Keratinocyte (primary cell): ENCODE measurements around the gene TMEM256. TPM values are rescaled to one million over a fixed set of nuclear protein-coding genes. Genes with fewer than 3 reads are reported as not detected.

Experiments used
- DNase-seq: peaks from one replicate; pipeline ENCODE4 v3.0.0-alpha.2; 2011; ENCODE audit warnings: low read depth, missing footprints, low spot score
- FAIRE-seq: peaks from 2 replicates; lab custom pipeline; 2011; peaks lifted over from hg19 to GRCh38; lab: Jason Lieb, UNC
- H2AFZ ChIP-seq: 2 replicates; pipeline ENCODE4 v1.6.0; 2012; ENCODE audit warnings: low read length, control low read depth, inconsistent platforms; ENCODE audit not compliant: control insufficient read depth
- H3K27ac ChIP-seq: 2 replicates; pipeline ENCODE4 v1.5.1; 2011; ENCODE audit warnings: low read length; ENCODE audit not compliant: control insufficient read depth, insufficient read depth
- H3K27me3 ChIP-seq: 3 replicates; pipeline ENCODE4 v1.6.0; 2011; ENCODE audit warnings: low read length; ENCODE audit not compliant: control insufficient read depth, insufficient read depth; ENCODE audit errors: extremely low read depth
- H3K36me3 ChIP-seq, 2 experiments: 2 replicates in 1 of 2; 3 replicates in 1 of 2; pipeline ENCODE4 v1.5.1; 2011; ENCODE audit warnings: low read length in 2 of 2, mild to moderate bottlenecking in 1 of 2; ENCODE audit not compliant: control insufficient read depth in 2 of 2, insufficient read depth in 2 of 2; ENCODE audit errors: extremely low read depth in 1 of 2
- H3K4me1 ChIP-seq: 3 replicates; pipeline ENCODE4 v1.5.1; 2011; ENCODE audit warnings: low read length; ENCODE audit not compliant: control insufficient read depth, insufficient read depth; ENCODE audit errors: extremely low read depth
- H3K4me2 ChIP-seq: 3 replicates; pipeline ENCODE4 v1.6.0; 2011; ENCODE audit warnings: low read depth, low read length; ENCODE audit not compliant: control insufficient read depth, insufficient read depth; ENCODE audit errors: extremely low read depth
- H3K4me3 ChIP-seq, 3 experiments: fragments of 200-600 bp in 1 of 3; sonication (generic) in 1 of 3; 2 replicates in 2 of 3; 3 replicates in 1 of 3; pipeline ENCODE4 v1.5.1; 2011 to 2016; ENCODE audit warnings: low read length in 3 of 3, mild to moderate bottlenecking in 3 of 3, control low read depth in 2 of 3, inconsistent platforms in 1 of 3, low read depth in 1 of 3, mixed read lengths in 1 of 3, mixed run types in 1 of 3, moderate library complexity in 1 of 3; ENCODE audit not compliant: control insufficient read depth in 2 of 3, insufficient read depth in 2 of 3; ENCODE audit errors: extremely low read depth in 1 of 3
- H3K79me2 ChIP-seq: 2 replicates; pipeline ENCODE4 v1.6.0; 2012; ENCODE audit warnings: low read length; ENCODE audit not compliant: control insufficient read depth, insufficient read depth
- H3K9ac ChIP-seq: 3 replicates; pipeline ENCODE4 v1.6.0; 2011; ENCODE audit warnings: low read length; ENCODE audit not compliant: control insufficient read depth, insufficient read depth; ENCODE audit errors: extremely low read depth
- H3K9me1 ChIP-seq: 3 replicates; pipeline ENCODE4 v1.6.0; 2011; ENCODE audit warnings: low read length; ENCODE audit not compliant: control insufficient read depth, insufficient read depth; ENCODE audit errors: extremely low read depth
- H3K9me3 ChIP-seq: 2 replicates; pipeline ENCODE4 v1.5.1; 2012; ENCODE audit warnings: low read depth, low read length; ENCODE audit not compliant: control insufficient read depth
- H4K20me1 ChIP-seq: 3 replicates; pipeline ENCODE4 v1.6.0; 2011; ENCODE audit warnings: low read length; ENCODE audit not compliant: control insufficient read depth, insufficient read depth; ENCODE audit errors: extremely low read depth
- CTCF ChIP-seq, 3 experiments: IDR thresholded peaks in 1 of 3; conservative IDR thresholded peaks in 1 of 3; optimal IDR thresholded peaks in 1 of 3; 2 replicates in 2 of 3; 3 replicates in 1 of 3; pipeline versions ENCODE3 to v1.5.1; 2011; ENCODE audit warnings: low read length in 3 of 3, mild to moderate bottlenecking in 3 of 3, moderate library complexity in 2 of 3, control low read depth in 1 of 3, inconsistent platforms in 1 of 3; ENCODE audit not compliant: insufficient read depth in 2 of 3; ENCODE audit errors: extremely low read depth in 1 of 3
- EZH2 ChIP-seq: IDR thresholded peaks from one replicate; pipeline ENCODE4 v1.6.1; 2012; ENCODE audit warnings: inconsistent platforms, mild to moderate bottlenecking, low read length, moderate library complexity
- dilution Hi-C: fragments of 300-500 bp; cut with MboI; formaldehyde crosslinking; loops from one replicate; pipeline ENCODE4 v1.7.0; 2020; ENCODE audit warnings: low sequenced_read_pairs; ENCODE audit not compliant: extremely low pct_ligation_motif_present
- polyA plus RNA-seq, 5 experiments: library from polyadenylated mRNA; depleted of rRNA in 3 of 5; stranded (reverse) in 3 of 5; stranded (forward) in 1 of 5; unstranded in 1 of 5; fragments of >200 nt; gene quantifications; 1 replicate in 1 of 5; 2 replicates in 3 of 5; 3 replicates in 1 of 5; pipeline versions ENCODE4 v1.2.1 to v1.2.3, GENCODE V29; 2011 to 2012; ENCODE audit warnings: missing spikeins in 2 of 5, low read depth in 1 of 5, low replicate concordance in 1 of 5

The TMEM256 gene
- polyA plus RNA-seq, 1 donor (not counting 4 experiments of a cell fraction or from before 2014, with no cell fraction given): 68.1 TPM

GRCh38 chr17:7426896-7427489, 23.1 kb upstream of the TMEM256 start:
- DNase-seq (no peak), FAIRE-seq (no peak)
- TF ChIP-seq CTCF (optimal IDR thresholded peaks at IDR 0.05 in 1 of 3, IDR thresholded peaks at IDR 0.05 in 1 of 3, conservative IDR thresholded peaks at IDR 0.05 in 1 of 3; ENCODE audit: extremely low read depth in 1 of 3, insufficient read depth in 2 of 3, low read length in 3 of 3): no peak
- TF ChIP-seq EZH2: no peak
- H4K20me1 ChIP-seq: no peaks in the 10 kb centered on the region
- H3K27me3 ChIP-seq: no peaks in the 10 kb centered on the region
- H3K27ac ChIP-seq: no peak overlapping the region
- no peak overlapping the region for H2AFZ ChIP-seq
- H3K9me3 ChIP-seq: no peaks in the 10 kb centered on the region
- H3K4me1 ChIP-seq: no peaks in the 10 kb centered on the region
- no peak overlapping the region for H3K4me2 ChIP-seq
- no peak overlapping the region for H3K4me3 ChIP-seq
- H3K9me1 ChIP-seq: no peaks in the 10 kb centered on the region
- H3K9ac ChIP-seq: no peak overlapping the region
- dilution Hi-C loops: no loop called here
- no peaks in the 10 kb centered on the region for H3K36me3 ChIP-seq
- H3K79me2 ChIP-seq: no peaks in the 10 kb centered on the region

GRCh38 chr17:7426203-7426863, 22.4 kb upstream of the TMEM256 start:
- DNase-seq (no peak), FAIRE-seq (no peak)
- Histone ChIP-seq H4K20me1 (no peaks in the 10 kb centered on the region), H3K4me2 (no peak overlapping the region), H3K4me3 (no peak overlapping the region), H3K9me1 (no peaks in the 10 kb centered on the region), H3K79me2 (no peaks in the 10 kb centered on the region), H3K27ac (no peak overlapping the region), H3K9me3 (no peaks in the 10 kb centered on the region), H3K9ac (no peak overlapping the region), H3K36me3 (no peaks in the 10 kb centered on the region), H3K4me1 (no peaks in the 10 kb centered on the region), H2AFZ (no peak overlapping the region), H3K27me3 (no peaks in the 10 kb centered on the region)
- TF ChIP-seq CTCF (optimal IDR thresholded peaks at IDR 0.05 in 1 of 3, IDR thresholded peaks at IDR 0.05 in 1 of 3, conservative IDR thresholded peaks at IDR 0.05 in 1 of 3; ENCODE audit: extremely low read depth in 1 of 3, insufficient read depth in 2 of 3, low read length in 3 of 3) (no peak), EZH2 (no peak)
- dilution Hi-C loops: no loop called here
